Adipocyte (in vitro differentiated cells): ENCODE data around the gene TSSC4.
A peak's percentile ranks its signal among the peaks of the same experiment; 100 is the strongest.

Experiments
- DNase-seq: peaks from one replicate; pipeline ENCODE4 v3.0.0-alpha.2; 2015; ENCODE audit warnings: low read depth
- H3K27me3 ChIP-seq: replicated peaks from 2 replicates; pipeline ENCODE4 v1.7.0; 2013; ENCODE audit warnings: mild to moderate bottlenecking, low read length, moderate library complexity; ENCODE audit not compliant: control insufficient read depth, insufficient read depth
- H3K36me3 ChIP-seq: 2 replicates; pipeline ENCODE4 v1.7.0; 2013; ENCODE audit warnings: low read length, mild to moderate bottlenecking, moderate library complexity; ENCODE audit not compliant: control insufficient read depth, insufficient read depth, severe bottlenecking
- H3K4me1 ChIP-seq: 2 replicates; pipeline ENCODE4 v1.7.0; 2013; ENCODE audit warnings: mild to moderate bottlenecking, low read length, moderate library complexity; ENCODE audit not compliant: control insufficient read depth, insufficient read depth
- H3K4me3 ChIP-seq: 2 replicates; pipeline ENCODE4 v1.7.0; 2013; ENCODE audit warnings: mild to moderate bottlenecking, low read length, moderate library complexity
- H3K9ac ChIP-seq: 2 replicates; pipeline ENCODE4 v1.7.0; 2013; ENCODE audit warnings: mild to moderate bottlenecking, low read length, moderate library complexity
- H3K9me3 ChIP-seq: 2 replicates; pipeline ENCODE4 v1.7.0; 2013; ENCODE audit warnings: mild to moderate bottlenecking, low read length, moderate library complexity; ENCODE audit not compliant: control insufficient read depth

The TSSC4 gene

GRCh38 chr11:2424811-2425495, 24.4 kb downstream of the TSSC4 start:
- H3K9me3 ChIP-seq, result no peaks in the 10 kb centered on the region
- H3K4me3 ChIP-seq, result no peak overlapping the region
- no peaks in the 10 kb centered on the region for H3K36me3 ChIP-seq
- no peak for DNase-seq
- H3K27me3 ChIP-seq, result peaks cover 40% of the 10 kb centered on the region
- H3K4me1 ChIP-seq, result no peaks in the 10 kb centered on the region
- H3K9ac ChIP-seq, result no peak overlapping the region

- no peaks in the 10 kb centered on the region for H3K36me3 ChIP-seq
- H3K9me3 ChIP-seq, result no peaks in the 10 kb centered on the region
- H3K4me3 ChIP-seq, result no peak overlapping the region
- peaks cover 40% of the 10 kb centered on the region for H3K27me3 ChIP-seq
- no peak overlapping the region for H3K9ac ChIP-seq
- no peaks in the 10 kb centered on the region for H3K4me1 ChIP-seq
- DNase-seq, result no peak
Measured at GRCh38 chr11:2425506-2425905, 25.0 kb downstream of the TSSC4 start.

- Histone ChIP-seq H3K4me3 (no peak overlapping the region), H3K9me3 (no peaks in the 10 kb centered on the region), H3K36me3 (no peaks in the 10 kb centered on the region), H3K27me3 (peaks cover 35% of the 10 kb centered on the region), H3K9ac (no peak overlapping the region), H3K4me1 (no peaks in the 10 kb centered on the region)
- DNase-seq, result no peak
Measured at GRCh38 chr11:2426221-2426620, 25.7 kb downstream of the TSSC4 start.

GRCh38 chr11:2426826-2427521, 26.4 kb downstream of the TSSC4 start:
- H3K9ac ChIP-seq, result no peak overlapping the region
- DNase-seq, result no peak
- no peaks in the 10 kb centered on the region for H3K4me1 ChIP-seq
- H3K27me3 ChIP-seq, result peaks cover 34% of the 10 kb centered on the region
- H3K4me3 ChIP-seq, result no peak overlapping the region
- no peaks in the 10 kb centered on the region for H3K36me3 ChIP-seq
- H3K9me3 ChIP-seq, result no peaks in the 10 kb centered on the region

- Histone ChIP-seq H3K27me3 (peaks cover 34% of the 10 kb centered on the region), H3K9ac (no peak overlapping the region), H3K9me3 (no peaks in the 10 kb centered on the region), H3K4me1 (no peaks in the 10 kb centered on the region), H3K4me3 (no peak overlapping the region), H3K36me3 (no peaks in the 10 kb centered on the region)
- DNase-seq, result no peak
Measured at GRCh38 chr11:2427721-2428321, 27.3 kb downstream of the TSSC4 start.

- H3K9ac ChIP-seq, result no peak overlapping the region
- no peaks in the 10 kb centered on the region for H3K4me1 ChIP-seq
- H3K4me3 ChIP-seq, result no peak overlapping the region
- no peaks in the 10 kb centered on the region for H3K9me3 ChIP-seq
- no peaks in the 10 kb centered on the region for H3K36me3 ChIP-seq
- H3K27me3 ChIP-seq, result peaks cover 31% of the 10 kb centered on the region
- peak; percentile 78 for DNase-seq
Measured at GRCh38 chr11:2428322-2428795, 27.8 kb downstream of the TSSC4 start.

GRCh38 chr11:2431395-2431794, 30.8 kb downstream of the TSSC4 start:
- DNase-seq, result no peak
- H3K4me3 ChIP-seq, result no peak overlapping the region
- peaks cover 27% of the 10 kb centered on the region for H3K27me3 ChIP-seq
- H3K9ac ChIP-seq, result no peak overlapping the region
- H3K4me1 ChIP-seq, result no peaks in the 10 kb centered on the region
- H3K9me3 ChIP-seq, result no peaks in the 10 kb centered on the region
- H3K36me3 ChIP-seq, result no peaks in the 10 kb centered on the region

GRCh38 chr11:2432171-2432621, 31.6 kb downstream of the TSSC4 start:
- H3K27me3 ChIP-seq, result peaks cover 32% of the 10 kb centered on the region
- DNase-seq, result no peak
- no peak overlapping the region for H3K4me3 ChIP-seq
- H3K4me1 ChIP-seq, result no peaks in the 10 kb centered on the region
- H3K9me3 ChIP-seq, result no peaks in the 10 kb centered on the region
- no peak overlapping the region for H3K9ac ChIP-seq
- no peaks in the 10 kb centered on the region for H3K36me3 ChIP-seq

GRCh38 chr11:2432628-2433071, 32.1 kb downstream of the TSSC4 start:
- H3K9me3 ChIP-seq, result no peaks in the 10 kb centered on the region
- H3K27me3 ChIP-seq, result peaks cover 34% of the 10 kb centered on the region
- H3K36me3 ChIP-seq, result no peaks in the 10 kb centered on the region
- no peaks in the 10 kb centered on the region for H3K4me1 ChIP-seq
- DNase-seq, result no peak
- no peak overlapping the region for H3K4me3 ChIP-seq
- H3K9ac ChIP-seq, result no peak overlapping the region

- Histone ChIP-seq H3K27me3 (peaks cover 38% of the 10 kb centered on the region), H3K4me3 (no peak overlapping the region), H3K9me3 (no peaks in the 10 kb centered on the region), H3K9ac (no peak overlapping the region), H3K36me3 (no peaks in the 10 kb centered on the region), H3K4me1 (no peaks in the 10 kb centered on the region)
- no peak for DNase-seq
Measured at GRCh38 chr11:2433106-2433925, 32.8 kb downstream of the TSSC4 start.

GRCh38 chr11:2434008-2434407, 33.5 kb downstream of the TSSC4 start:
- Histone ChIP-seq H3K9me3 (no peaks in the 10 kb centered on the region), H3K4me3 (no peak overlapping the region), H3K9ac (no peak overlapping the region), H3K27me3 (peaks cover 38% of the 10 kb centered on the region), H3K36me3 (no peaks in the 10 kb centered on the region), H3K4me1 (no peaks in the 10 kb centered on the region)
- no peak for DNase-seq
